GM12865 (cell line): ENCODE measurements around the gene IL17RE.
"Not testable (repeated sequence)": the region's sequence is repeated elsewhere in the genome, so short reads cannot be mapped to it uniquely, and the experiment has no call there.

ENCODE experiments used
- DNase-seq: peaks from one replicate; pipeline ENCODE4 v3.0.0; 2010; ENCODE audit warnings: low read depth
- H3K4me3 ChIP-seq: 2 replicates; pipeline ENCODE4 v1.5.1; 2011; ENCODE audit warnings: mild to moderate bottlenecking, low read depth, low read length, control low read depth
- TF ChIP-seq, protein P1 (sequence below): IDR thresholded peaks from 2 replicates; pipeline ENCODE4 v1.5.1; 2011; ENCODE audit warnings: low read length, control low read depth, low read depth, inconsistent platforms; ENCODE audit not compliant: insufficient read depth; ENCODE audit errors: missing control alignments

Gene IL17RE

DNA sequence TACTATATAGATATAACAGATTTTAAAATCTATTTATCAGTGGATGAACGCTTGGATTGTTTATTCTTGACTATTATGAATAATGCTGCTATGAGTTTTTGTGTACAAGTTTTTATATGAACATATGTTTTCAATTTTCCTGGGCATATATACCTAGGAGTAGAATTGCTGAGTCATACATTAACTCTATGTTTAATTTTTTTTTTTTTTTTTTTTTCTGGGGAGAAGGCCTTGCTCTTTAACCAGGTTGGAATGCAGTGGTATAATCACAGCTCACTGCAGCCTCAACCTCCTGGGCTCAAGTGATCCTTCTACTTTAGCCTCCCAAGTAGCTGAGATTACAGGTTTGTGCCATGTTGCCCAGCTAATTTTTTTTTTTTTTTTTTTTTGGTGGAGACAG, 31.7 kb upstream of the IL17RE start:
- no peak for DNase-seq
- no peak overlapping the region for H3K4me3 ChIP-seq
- TF ChIP-seq, protein P1, sequence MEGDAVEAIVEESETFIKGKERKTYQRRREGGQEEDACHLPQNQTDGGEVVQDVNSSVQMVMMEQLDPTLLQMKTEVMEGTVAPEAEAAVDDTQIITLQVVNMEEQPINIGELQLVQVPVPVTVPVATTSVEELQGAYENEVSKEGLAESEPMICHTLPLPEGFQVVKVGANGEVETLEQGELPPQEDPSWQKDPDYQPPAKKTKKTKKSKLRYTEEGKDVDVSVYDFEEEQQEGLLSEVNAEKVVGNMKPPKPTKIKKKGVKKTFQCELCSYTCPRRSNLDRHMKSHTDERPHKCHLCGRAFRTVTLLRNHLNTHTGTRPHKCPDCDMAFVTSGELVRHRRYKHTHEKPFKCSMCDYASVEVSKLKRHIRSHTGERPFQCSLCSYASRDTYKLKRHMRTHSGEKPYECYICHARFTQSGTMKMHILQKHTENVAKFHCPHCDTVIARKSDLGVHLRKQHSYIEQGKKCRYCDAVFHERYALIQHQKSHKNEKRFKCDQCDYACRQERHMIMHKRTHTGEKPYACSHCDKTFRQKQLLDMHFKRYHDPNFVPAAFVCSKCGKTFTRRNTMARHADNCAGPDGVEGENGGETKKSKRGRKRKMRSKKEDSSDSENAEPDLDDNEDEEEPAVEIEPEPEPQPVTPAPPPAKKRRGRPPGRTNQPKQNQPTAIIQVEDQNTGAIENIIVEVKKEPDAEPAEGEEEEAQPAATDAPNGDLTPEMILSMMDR: no peak

DNA sequence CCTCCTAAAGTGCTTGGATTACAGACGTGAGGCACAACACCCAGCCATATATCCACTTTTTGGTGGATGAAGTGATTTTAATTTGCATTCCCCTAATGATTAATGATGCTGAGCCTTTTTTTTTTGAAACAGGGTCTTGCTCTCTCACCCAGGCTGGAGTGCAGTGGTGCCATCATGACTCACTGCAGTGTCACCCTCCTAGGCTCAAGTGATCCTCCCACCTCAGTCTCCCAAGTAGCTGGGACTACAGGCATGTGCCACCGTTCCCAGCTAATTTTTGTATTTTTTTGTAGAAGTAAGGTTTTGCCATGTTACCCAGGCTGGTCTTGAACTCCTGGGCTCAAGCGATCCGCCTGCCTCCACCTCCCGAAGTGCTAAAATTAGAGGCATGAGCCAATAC, 30.6 kb upstream of the IL17RE start:
- DNase-seq, H3K4me3 ChIP-seq: not testable (repeated sequence)

- no peak overlapping the region for H3K4me3 ChIP-seq
- TF ChIP-seq, protein P1: no peak
- DNase-seq: no peak
Measured at GRCh38 chr3:9875448-9875847, 27.2 kb upstream of the IL17RE start.

DNA sequence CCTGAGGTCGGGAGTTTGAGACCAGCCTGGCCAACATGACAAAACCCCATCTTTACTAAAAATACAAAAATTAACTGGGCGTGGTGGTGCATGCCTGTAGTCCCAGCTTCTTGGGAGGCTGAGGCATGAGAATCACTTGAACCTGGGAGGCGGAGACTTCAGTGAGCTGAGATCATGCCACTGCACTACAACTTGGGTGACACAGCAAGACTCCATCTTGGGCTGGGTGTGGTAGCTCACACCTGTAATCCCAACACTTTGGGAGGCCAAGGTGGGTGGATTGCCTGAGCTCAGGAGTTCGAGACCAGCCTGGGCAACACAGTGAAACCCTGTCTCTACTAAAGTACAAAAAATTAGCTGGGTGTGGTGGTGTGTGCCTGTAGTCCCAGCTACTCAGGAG, 26.4 kb upstream of the IL17RE start:
- not testable (repeated sequence) for H3K4me3 ChIP-seq, DNase-seq

DNA sequence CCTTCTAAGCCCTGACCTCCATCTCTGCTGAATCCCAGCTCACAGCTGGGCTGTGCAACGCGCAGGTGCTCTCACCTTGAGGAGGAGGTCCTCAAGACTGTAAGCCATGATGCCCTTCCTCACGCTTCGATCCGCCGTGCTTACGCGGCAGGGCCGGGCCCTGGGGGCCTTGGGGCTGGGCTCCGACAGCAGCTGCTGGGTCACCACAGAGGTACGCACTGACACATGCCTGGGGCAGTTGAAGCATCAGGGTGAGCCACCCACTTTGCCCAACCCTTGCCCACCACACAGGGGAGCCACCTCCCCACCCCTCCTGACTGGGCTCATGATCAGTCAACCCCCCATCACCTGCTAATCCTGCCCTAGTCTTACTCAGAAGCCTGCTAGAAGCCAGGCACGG, 25.7 kb upstream of the IL17RE start:
- TF ChIP-seq, protein P1: no peak
- DNase-seq: no peak
- H3K4me3 ChIP-seq: no peak overlapping the region

- DNase-seq: no peak
- H3K4me3 ChIP-seq: no peak overlapping the region
- TF ChIP-seq, protein P1: no peak
Measured at GRCh38 chr3:9878700-9879099, 23.9 kb upstream of the IL17RE start.

GRCh38 chr3:9879830-9880549, 22.7 kb upstream of the IL17RE start, which contains the start of gene CIDEC:
Gene CIDEC (minus strand): TSS chr3:9880253. CDS start chr3:9878486, 1,767 bp downstream.
- TF ChIP-seq, protein P1: no peak
- H3K4me3 ChIP-seq: no peak within 1 kb of the TSS
- peak; percentile 41 for DNase-seq

GRCh38 chr3:9881441-9881840, 21.2 kb upstream of the IL17RE start:
- no peak overlapping the region for H3K4me3 ChIP-seq
- no peak for DNase-seq
- TF ChIP-seq, protein P1: no peak
